GM12891 (cell line): ENCODE results near the gene SKA3.
"Not testable (repeated sequence)": the region's sequence is repeated elsewhere in the genome, so short reads cannot be mapped to it uniquely, and the experiment has no call there.

ENCODE experiments used
- POLR2A ChIP-seq: IDR thresholded peaks from 2 replicates; pipeline ENCODE4 v1.6.1; 2011; ENCODE audit warnings: low read depth, low read length, control low read depth
- TAF1 ChIP-seq: IDR thresholded peaks from 2 replicates; pipeline ENCODE4 v1.6.1; 2011; ENCODE audit warnings: low read depth, low read length, control low read depth

- not testable (repeated sequence) for TF ChIP-seq POLR2A, TAF1
Observed at GRCh38 chr13:21165606-21166005, 10.7 kb downstream of the SKA3 start.
